OCI-LY1 (cell line): ENCODE results near the gene TMEM178B.

Experiments
- CTCF ChIP-seq: fragments of 200-600 bp; sonication (generic), shearing (Covaris generic); IDR thresholded peaks from 2 replicates; pipeline ENCODE4 v1.5.1; 2017; ENCODE audit warnings: mild to moderate bottlenecking, antibody characterized with exemption, low read length, moderate library complexity, mixed read lengths
- EZH2 ChIP-seq: fragments of 200-600 bp; sonication (generic), shearing (Covaris generic); IDR thresholded peaks from 2 replicates; pipeline ENCODE4 v1.8.0; 2017; ENCODE audit warnings: borderline replicate concordance, mixed run types, mild to moderate bottlenecking, antibody characterized with exemption, low read length, moderate library complexity, mixed read lengths

- TF ChIP-seq CTCF: no peak
- TF ChIP-seq EZH2: no peak
Observed at GRCh38 chr7:141128506-141128905, 54.6 kb downstream of the TMEM178B start.
